Loucy (cell line): ENCODE data around the gene TNRC6B.

Experiments used
- EZH2phosphoT487 ChIP-seq: fragments of 200-600 bp; IDR thresholded peaks from 2 replicates; pipeline ENCODE4 v1.6.1; 2018; ENCODE audit warnings: antibody characterized with exemption, mild to moderate bottlenecking, moderate library complexity, borderline replicate concordance
- TF ChIP-seq, protein P1 (sequence below): fragments of 200-600 bp; sonication (generic); conservative IDR thresholded peaks from 2 replicates; pipeline ENCODE4 v1.5.1; 2014; ENCODE audit warnings: mild to moderate bottlenecking, antibody characterized with exemption, low read length

DNA sequence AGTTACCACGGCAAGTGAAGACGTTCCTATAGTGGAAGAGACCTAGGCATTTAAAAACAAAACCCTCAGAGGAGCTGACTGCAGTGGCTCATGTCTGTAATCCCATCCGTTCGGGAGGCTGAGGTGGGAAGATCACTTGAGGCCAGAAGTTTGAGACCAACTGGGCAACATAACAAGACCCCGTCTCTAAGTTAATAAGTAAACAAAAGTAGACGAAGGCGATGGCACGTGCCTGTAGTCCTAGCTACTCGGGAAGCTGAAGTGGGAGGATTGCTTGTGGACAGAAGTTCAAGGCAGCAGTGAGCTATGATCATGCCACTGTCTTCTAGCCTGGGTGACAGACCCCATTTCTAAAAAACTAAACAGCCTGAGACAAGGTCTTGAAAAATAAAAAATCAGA lies 164.8 kb downstream of the TNRC6B start:
- TF ChIP-seq, protein P1, sequence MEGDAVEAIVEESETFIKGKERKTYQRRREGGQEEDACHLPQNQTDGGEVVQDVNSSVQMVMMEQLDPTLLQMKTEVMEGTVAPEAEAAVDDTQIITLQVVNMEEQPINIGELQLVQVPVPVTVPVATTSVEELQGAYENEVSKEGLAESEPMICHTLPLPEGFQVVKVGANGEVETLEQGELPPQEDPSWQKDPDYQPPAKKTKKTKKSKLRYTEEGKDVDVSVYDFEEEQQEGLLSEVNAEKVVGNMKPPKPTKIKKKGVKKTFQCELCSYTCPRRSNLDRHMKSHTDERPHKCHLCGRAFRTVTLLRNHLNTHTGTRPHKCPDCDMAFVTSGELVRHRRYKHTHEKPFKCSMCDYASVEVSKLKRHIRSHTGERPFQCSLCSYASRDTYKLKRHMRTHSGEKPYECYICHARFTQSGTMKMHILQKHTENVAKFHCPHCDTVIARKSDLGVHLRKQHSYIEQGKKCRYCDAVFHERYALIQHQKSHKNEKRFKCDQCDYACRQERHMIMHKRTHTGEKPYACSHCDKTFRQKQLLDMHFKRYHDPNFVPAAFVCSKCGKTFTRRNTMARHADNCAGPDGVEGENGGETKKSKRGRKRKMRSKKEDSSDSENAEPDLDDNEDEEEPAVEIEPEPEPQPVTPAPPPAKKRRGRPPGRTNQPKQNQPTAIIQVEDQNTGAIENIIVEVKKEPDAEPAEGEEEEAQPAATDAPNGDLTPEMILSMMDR = no peak
- no peak for TF ChIP-seq EZH2phosphoT487
